HG02642 (cell line): ENCODE measurements around the gene NDUFC2.
"Not testable (repeated sequence)": the region's sequence is repeated elsewhere in the genome, so short reads cannot be mapped to it uniquely, and the experiment has no call there.

Source experiments
- ATAC-seq: cut with Tn5 transposase; IDR thresholded peaks from one replicate; pipeline ENCODE4 v1.9.1; 2021; ENCODE audit warnings: mild to moderate bottlenecking; ENCODE audit not compliant: unreplicated experiment, poor library complexity

Gene NDUFC2

DNA sequence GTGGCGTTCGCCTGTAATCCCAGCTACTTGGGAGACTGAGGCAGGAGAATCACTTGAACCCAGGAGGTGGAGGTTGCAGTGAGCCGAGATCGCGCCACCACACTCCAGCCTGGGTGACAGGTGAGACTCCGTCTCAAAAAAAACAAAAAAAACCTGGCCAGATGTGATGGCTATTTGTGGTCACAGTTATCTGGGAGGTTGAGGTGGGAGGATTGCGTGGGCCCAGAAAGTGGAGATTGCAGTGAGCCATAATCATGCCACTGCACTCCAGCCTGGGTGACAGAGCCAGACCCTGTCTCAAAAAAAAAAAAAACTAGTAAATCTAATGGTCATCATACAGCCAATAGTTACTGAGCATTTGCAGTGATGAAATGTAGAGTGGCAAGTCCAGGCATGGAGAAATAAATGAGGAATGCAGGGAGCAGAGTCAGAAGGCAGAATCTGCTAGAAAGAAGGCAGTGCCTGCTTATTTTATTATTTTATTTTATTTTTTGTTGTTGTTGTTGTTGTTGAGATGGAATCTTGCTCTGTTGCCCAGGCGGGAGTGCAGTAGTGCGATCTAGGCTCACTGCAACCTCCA, 19.8 kb downstream of the NDUFC2 start:
- not testable (repeated sequence) for ATAC-seq

- no peak for ATAC-seq
Measured at GRCh38 chr11:78057462-78058055, 22.1 kb downstream of the NDUFC2 start.

- no peak for ATAC-seq
Measured at GRCh38 chr11:78056093-78056492, 23.6 kb downstream of the NDUFC2 start.

DNA sequence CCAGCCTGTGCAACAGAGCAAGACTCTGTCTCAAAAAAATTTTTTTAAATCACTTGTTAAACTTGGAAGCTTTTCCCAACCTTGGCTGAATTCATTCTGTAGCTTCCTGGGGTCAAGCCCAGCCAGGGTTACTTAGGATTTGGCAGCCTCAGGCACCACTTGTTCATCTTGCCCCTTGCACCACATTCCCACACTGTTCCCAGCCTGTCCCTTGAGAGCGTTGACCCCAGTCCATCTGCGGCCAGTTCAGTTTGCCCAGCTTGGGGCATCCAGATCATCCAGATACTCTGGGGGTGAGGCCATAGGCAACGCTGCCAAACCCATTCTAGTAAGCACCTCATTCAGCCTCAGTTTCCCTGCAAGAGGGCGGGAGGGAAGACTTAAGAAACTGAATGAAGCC, 24.7 kb downstream of the NDUFC2 start:
- no peak for ATAC-seq

GRCh38 chr11:78050964-78051831, 28.5 kb downstream of the NDUFC2 start:
- ATAC-seq, result no peak

GRCh38 chr11:78049348-78049747, 30.3 kb downstream of the NDUFC2 start:
- no peak for ATAC-seq

DNA sequence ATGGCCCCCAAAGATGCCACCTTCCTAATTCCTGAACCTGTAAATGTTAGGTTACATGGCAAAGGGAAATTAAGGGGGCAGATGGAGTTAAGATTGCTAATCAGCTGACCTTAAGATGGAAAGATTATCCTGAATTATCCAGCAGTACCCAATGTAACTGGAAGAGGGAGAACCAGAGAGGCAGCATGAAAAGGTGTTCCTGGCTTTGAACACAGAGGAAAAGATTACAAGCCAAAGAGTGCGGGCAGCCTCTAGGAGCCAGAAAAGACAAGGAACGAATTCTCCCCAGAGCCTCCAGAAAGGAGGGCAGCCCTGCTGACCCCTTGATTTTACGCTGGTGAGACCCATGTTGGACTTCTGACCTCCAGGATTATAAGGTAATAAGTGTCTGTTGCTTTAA, 31.1 kb downstream of the NDUFC2 start:
- no peak for ATAC-seq

GRCh38 chr11:78046486-78046854, 33.2 kb downstream of the NDUFC2 start:
- ATAC-seq, result no peak

- ATAC-seq, result peak; percentile 89
Measured at GRCh38 chr11:78045851-78046485, 33.7 kb downstream of the NDUFC2 start.

DNA sequence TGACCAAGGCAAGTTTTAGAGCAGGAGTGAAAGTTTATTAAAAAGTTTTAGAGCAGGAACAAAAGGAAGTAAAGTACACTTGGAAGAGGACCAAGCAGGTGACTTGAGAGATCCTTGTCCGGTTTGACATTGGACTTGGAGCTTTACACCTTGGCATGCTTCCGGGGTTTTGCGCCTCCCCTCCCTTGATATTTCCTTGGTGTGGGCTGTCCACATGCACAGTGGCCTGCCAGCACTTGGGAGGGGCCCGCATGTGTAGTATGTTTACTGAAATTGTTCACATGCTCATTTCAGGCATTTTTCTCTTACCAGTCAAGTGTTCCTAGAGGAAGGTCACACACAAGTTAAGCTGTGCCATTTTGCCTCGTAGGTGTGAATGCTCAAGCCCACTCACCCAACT, 35.0 kb downstream of the NDUFC2 start:
- no peak for ATAC-seq

GRCh38 chr11:78041843-78042440, 37.7 kb downstream of the NDUFC2 start:
- ATAC-seq, result no peak

- not testable (repeated sequence) for ATAC-seq
Measured at GRCh38 chr11:78041380-78041719, 38.3 kb downstream of the NDUFC2 start.

DNA sequence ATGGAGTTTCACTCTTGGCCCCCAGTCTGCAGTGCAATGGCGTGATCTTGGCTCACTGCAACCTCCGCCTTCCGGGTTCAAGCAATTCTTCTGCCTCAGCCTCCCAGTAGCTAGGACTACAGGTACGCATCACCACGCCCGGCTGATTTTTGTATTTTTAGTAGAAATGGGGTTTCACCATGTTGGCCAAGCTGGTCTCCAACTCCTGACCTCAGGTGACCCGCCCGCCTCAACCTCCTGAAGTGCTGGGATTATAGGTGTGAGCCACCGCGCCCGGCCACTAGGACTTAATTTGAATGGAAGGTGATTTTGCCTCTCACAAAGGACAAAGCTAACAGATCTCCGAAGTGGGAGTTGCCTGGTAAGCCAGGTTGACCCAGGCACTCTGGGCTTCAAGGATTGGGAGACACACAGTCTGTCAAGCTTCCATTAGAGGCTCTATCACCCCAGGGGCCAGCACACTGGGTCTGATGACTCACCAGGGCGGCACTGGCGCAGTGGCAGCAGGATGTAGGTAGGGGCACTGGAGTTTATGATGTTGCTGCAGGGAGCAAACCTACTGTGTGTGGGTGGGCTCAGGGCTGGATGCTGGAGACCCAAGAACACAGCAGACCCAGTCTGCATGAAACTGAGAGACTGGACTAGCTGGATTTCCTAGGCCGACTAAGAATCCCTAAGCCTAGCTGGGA, 38.8 kb downstream of the NDUFC2 start:
- no peak for ATAC-seq

- ATAC-seq, result no peak
Measured at GRCh38 chr11:78039919-78040671, 39.6 kb downstream of the NDUFC2 start.

GRCh38 chr11:78039391-78039918, 40.2 kb downstream of the NDUFC2 start:
- ATAC-seq, result no peak

GRCh38 chr11:78038697-78039313, 40.9 kb downstream of the NDUFC2 start:
- no peak for ATAC-seq

DNA sequence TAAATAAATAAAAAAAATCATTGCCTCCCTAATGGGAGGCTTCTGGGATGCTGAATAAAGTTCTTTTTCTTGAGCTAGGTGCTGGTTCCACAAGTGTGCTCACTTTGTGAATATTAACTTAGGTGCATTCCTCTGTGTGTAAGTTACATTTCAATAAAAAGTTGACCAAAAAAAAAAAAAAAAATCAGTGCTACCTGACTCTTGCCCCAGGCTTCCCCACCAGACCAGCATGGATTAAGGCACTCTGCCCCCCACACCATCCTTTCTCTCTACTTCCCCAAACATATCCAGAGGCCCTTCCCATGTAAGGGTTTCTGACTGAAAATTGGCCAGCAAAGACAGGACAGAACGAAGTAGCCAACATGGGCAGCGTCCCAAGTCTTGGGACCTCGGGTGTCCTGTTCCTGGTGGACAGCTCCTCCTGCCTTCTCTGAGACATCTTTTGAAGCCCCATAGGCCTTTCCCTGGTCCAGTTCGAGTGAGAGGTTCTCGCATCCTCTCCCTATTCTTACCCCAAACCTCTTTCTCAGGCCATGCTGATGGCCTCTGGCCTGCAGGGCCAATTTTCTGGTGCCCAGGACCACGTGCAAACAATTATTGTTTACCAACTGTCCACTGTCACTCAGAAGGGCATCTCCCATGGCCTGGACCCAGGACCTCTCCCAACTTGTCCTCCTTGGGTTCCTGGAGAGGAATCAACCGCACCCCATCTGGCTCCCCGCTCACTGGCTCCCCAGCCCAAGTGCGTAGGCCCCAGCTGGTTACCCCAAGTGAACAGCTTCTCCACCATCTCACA, 41.6 kb downstream of the NDUFC2 start:
- no peak for ATAC-seq

- no peak for ATAC-seq
Measured at GRCh38 chr11:78037056-78037455, 42.6 kb downstream of the NDUFC2 start.
